ENCODE data around the gene SSBP4.

DNA sequence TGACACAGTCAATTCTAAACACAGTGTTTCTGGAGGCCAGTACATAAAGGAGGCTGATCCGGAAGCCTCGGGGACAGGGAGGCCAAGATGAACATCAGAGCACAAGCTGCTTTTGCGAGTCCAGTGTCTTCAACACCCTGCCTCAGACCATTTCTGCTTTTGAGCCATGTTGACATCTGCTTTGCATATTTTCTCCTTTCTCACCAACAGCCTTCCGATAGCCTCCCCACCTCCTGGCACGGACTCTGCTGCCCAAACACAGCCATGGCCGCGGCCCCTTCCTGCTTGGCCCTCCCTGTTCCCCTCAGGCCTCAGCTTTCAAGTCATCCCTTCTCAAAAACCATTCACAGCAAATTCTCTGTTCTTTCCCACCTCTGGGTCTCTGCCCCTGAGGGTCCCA, 25.4 kb upstream of the SSBP4 start:
- TF ChIP-seq POLR2AphosphoS5 (IDR thresholded peaks at IDR 0.05; ENCODE audit: low read depth, low read length) (no peak), FOXP2 (optimal IDR thresholded peaks at IDR 0.05; ENCODE audit: borderline replicate concordance, extremely low read depth, extremely low read length, insufficient read depth) (no peak)

All from PFSK-1 (cell line).